Measurements from ENCODE around the gene STK32A.

- TF ChIP-seq CTCF (IDR thresholded peaks at IDR 0.05) = no peak
- TF ChIP-seq POLR2A (IDR thresholded peaks at IDR 0.05) = no peak
Observed at GRCh38 chr5:147309621-147310020, 74.8 kb downstream of the STK32A start.

Data from uterus (tissue), 2 donors.